Hepatocyte (in vitro differentiated cells): ENCODE measurements around the gene GDPD2. TPM values are rescaled to one million over a fixed set of nuclear protein-coding genes. Genes with fewer than 3 reads are reported as not detected.

Experiments
- DNase-seq: peaks from one replicate; pipeline ENCODE4 v3.0.0-alpha.2; 2016; ENCODE audit warnings: low spot score
- H2AFZ ChIP-seq: fragments of 200-600 bp; sonication (generic); 2 replicates; pipeline ENCODE4 v1.6.0; 2016; ENCODE audit warnings: antibody characterized with exemption, mild to moderate bottlenecking
- H3K27ac ChIP-seq: fragments of 200-600 bp; sonication (generic); 2 replicates; pipeline ENCODE4 v1.5.1; 2016; ENCODE audit warnings: mild to moderate bottlenecking
- H3K27me3 ChIP-seq: fragments of 200-600 bp; sonication (generic); 2 replicates; pipeline ENCODE4 v1.6.1; 2016
- H3K36me3 ChIP-seq: fragments of 200-600 bp; sonication (generic); replicated peaks from 2 replicates; pipeline ENCODE4 v1.5.1; 2016; ENCODE audit warnings: low read depth; ENCODE audit not compliant: insufficient read depth
- H3K4me1 ChIP-seq: fragments of 200-600 bp; sonication (generic); 2 replicates; pipeline ENCODE4 v1.5.1; 2016; ENCODE audit warnings: mild to moderate bottlenecking, moderate library complexity; ENCODE audit not compliant: insufficient read depth
- H3K4me2 ChIP-seq: fragments of 200-600 bp; sonication (generic); 2 replicates; pipeline ENCODE4 v1.6.0; 2016
- H3K4me3 ChIP-seq: fragments of 200-600 bp; sonication (generic); 2 replicates; pipeline ENCODE4 v1.5.1; 2016; ENCODE audit warnings: mild to moderate bottlenecking
- H3K79me2 ChIP-seq: fragments of 200-600 bp; sonication (generic); 2 replicates; pipeline ENCODE4 v1.6.0; 2017; ENCODE audit warnings: mild to moderate bottlenecking
- H3K9me2 ChIP-seq: fragments of 200-600 bp; sonication (generic); replicated peaks from 2 replicates; pipeline ENCODE4 v1.6.0; 2017; ENCODE audit warnings: mild to moderate bottlenecking; ENCODE audit not compliant: insufficient read depth
- H3K9me3 ChIP-seq: fragments of 200-600 bp; sonication (generic); 2 replicates; pipeline ENCODE4 v1.5.1; 2016; ENCODE audit warnings: low read depth, mild to moderate bottlenecking
- H4K20me1 ChIP-seq: fragments of 200-600 bp; sonication (generic); 2 replicates; pipeline ENCODE4 v1.6.0; 2016; ENCODE audit warnings: mild to moderate bottlenecking; ENCODE audit not compliant: insufficient read depth, poor library complexity, severe bottlenecking
- CTCF ChIP-seq: fragments of 200-600 bp; sonication (generic); IDR thresholded peaks from 2 replicates; pipeline ENCODE4 v1.5.1; 2016; ENCODE audit warnings: antibody characterized with exemption, mild to moderate bottlenecking; ENCODE audit not compliant: poor library complexity
- EZH2 ChIP-seq: fragments of 200-600 bp; sonication (generic); IDR thresholded peaks from 2 replicates; pipeline ENCODE4 v1.6.1; 2016; ENCODE audit warnings: antibody characterized with exemption, mild to moderate bottlenecking, borderline replicate concordance
- EZH2phosphoT487 ChIP-seq: fragments of 200-600 bp; sonication (generic); IDR thresholded peaks from one replicate; pipeline ENCODE4 v1.6.1; 2018; ENCODE audit warnings: antibody characterized with exemption, mild to moderate bottlenecking, low read depth, moderate library complexity; ENCODE audit not compliant: unreplicated experiment, severe bottlenecking
- WGBS: methylation state at CpG from one replicate; pipeline ENCODE4 v1.1.6; 2016; ENCODE audit warnings: low lambda C conversion rate; ENCODE audit errors: missing lambda C conversion rate; 5-methylcytosine and 5-hydroxymethylcytosine counted together
- polyA plus RNA-seq: library from polyadenylated mRNA; unstranded; fragments of >200 nt; fragmentation: Nextera tagmentation; extraction: Ambion mirVana; gene quantifications from 2 replicates; pipeline ENCODE4 v1.2.1, GENCODE V29; 2016
- total RNA-seq: library from RNA; depleted of rRNA; stranded (reverse); fragments of >200 nt; gene quantifications from 2 replicates; pipeline ENCODE4 v1.2.3, GENCODE V29; 2014

The GDPD2 gene
- total and polyA plus RNA-seq, 2 experiments from 2014 or later, result 1.6 to 2.3 TPM

- 55% methylated on average over 1 of the region's 2 CpGs for WGBS
- no peak for DNase-seq
- no peaks in the 10 kb centered on the region for H3K4me1 ChIP-seq
These were observed 1.5 kb upstream of the GDPD2 start for GRCh38 chrX:70421618-70422017.

DNA sequence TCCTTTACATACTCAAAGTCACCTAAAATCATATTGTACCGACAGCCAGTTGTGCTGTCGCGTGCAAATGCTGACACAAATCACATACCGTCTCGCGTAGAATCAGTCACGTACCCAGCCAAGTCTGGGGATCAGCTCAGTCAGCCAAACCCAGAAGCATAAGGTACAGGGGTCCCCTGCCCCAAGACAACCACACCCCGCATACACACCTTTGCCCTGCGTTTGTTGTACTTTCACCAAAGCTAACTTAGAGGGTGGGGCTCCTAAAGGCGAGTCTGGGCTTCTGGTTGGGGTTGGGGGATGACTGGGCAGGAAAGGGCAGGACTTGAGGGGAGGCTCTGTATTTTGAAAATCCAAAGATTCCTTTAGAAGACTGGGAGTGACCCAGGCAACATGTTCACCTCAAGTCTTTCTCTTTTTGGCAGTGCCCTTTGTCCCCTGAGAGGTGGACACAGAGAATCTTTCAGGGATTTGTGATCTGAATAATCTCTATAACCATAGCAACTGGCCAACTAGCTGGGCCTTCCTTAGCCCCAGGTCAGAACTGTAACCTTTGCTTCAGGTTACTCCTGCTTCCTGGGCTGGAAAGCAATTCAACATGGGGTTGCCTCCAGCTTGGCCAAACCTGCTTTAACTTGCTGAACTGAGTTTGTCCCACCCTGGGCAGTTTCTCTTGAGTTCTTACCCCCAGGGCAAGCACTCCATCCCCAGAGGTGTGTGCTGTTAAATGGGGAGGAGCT lies 992 bp downstream of the GDPD2 start:
- H4K20me1 ChIP-seq, result no peaks in the 10 kb centered on the region
- no peak overlapping the region for H3K4me3 ChIP-seq
- TF ChIP-seq CTCF (no peak), EZH2 (no peak), EZH2phosphoT487 (no peak)
- no peak overlapping the region for H3K27ac ChIP-seq
- no peak overlapping the region for H2AFZ ChIP-seq
- H3K9me2 ChIP-seq, result no peaks in the 10 kb centered on the region
- H3K79me2 ChIP-seq, result no peaks in the 10 kb centered on the region
- H3K9me3 ChIP-seq, result no peaks in the 10 kb centered on the region
- no peaks in the 10 kb centered on the region for H3K4me1 ChIP-seq
- DNase-seq, result no peak
- H3K4me2 ChIP-seq, result no peak overlapping the region
- H3K27me3 ChIP-seq, result no peaks in the 10 kb centered on the region
- WGBS, result 67% methylated on average over 10 of the region's 10 CpGs
- no peaks in the 10 kb centered on the region for H3K36me3 ChIP-seq

More at GRCh38 chrX:70421618-70422017, 1.5 kb upstream of the GDPD2 start:
- no peak overlapping the region for H2AFZ ChIP-seq
- no peak overlapping the region for H3K27ac ChIP-seq
- no peak overlapping the region for H3K4me3 ChIP-seq
- H3K4me2 ChIP-seq, result no peak overlapping the region
- no peaks in the 10 kb centered on the region for H3K9me3 ChIP-seq
- TF ChIP-seq EZH2phosphoT487 (no peak), CTCF (no peak)
- H3K79me2 ChIP-seq, result no peaks in the 10 kb centered on the region
- no peaks in the 10 kb centered on the region for H4K20me1 ChIP-seq
- H3K27me3 ChIP-seq, result no peaks in the 10 kb centered on the region
- no peaks in the 10 kb centered on the region for H3K36me3 ChIP-seq
- no peaks in the 10 kb centered on the region for H3K9me2 ChIP-seq

- 88% methylated on average over 10 of the region's 10 CpGs for WGBS
- no peak overlapping the region for H3K27ac ChIP-seq
- TF ChIP-seq EZH2 (no peak), EZH2phosphoT487 (no peak), CTCF (no peak)
- no peaks in the 10 kb centered on the region for H4K20me1 ChIP-seq
- H3K36me3 ChIP-seq, result no peaks in the 10 kb centered on the region
- H3K4me3 ChIP-seq, result no peak overlapping the region
- no peaks in the 10 kb centered on the region for H3K79me2 ChIP-seq
- H3K9me3 ChIP-seq, result no peaks in the 10 kb centered on the region
- H3K27me3 ChIP-seq, result no peaks in the 10 kb centered on the region
- DNase-seq, result no peak
- H3K4me2 ChIP-seq, result no peak overlapping the region
- H3K9me2 ChIP-seq, result no peaks in the 10 kb centered on the region
- no peaks in the 10 kb centered on the region for H3K4me1 ChIP-seq
- H2AFZ ChIP-seq, result no peak overlapping the region
These were observed 1.7 kb downstream of the GDPD2 start for GRCh38 chrX:70424801-70425200.
